Activated gamma-delta T cell treated with anti-CD3 and anti-CD28 coated beads, Interleukin-2, amount 50 U/mL, for 16 hours (primary cell): ENCODE results near the gene POLD3.

Source experiments
- DNase-seq: peaks from one replicate; pipeline ENCODE4 v3.0.0-alpha.2; 2020; ENCODE audit warnings: low read depth

POLD3 gene

DNA sequence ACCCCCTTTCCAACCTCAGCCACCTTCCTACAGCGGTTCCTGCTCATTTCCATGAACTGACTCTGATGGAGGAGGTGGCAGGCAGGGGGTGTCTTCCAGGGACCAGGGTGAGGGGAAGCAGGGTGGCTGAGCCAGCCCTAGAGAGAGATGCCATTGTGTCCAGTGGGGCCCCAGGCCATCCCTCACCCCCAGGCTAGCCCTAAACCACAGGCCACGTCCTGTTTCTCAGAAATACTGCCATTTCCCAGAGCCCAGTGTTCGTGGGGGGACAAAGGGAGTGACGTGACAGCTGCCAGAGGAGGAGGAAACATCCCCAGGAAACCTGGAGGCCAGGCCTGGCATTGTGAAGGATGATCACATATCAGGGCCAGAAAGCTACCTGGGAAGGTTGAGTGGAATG lies 99.4 kb downstream of the POLD3 start:
- no peak for DNase-seq
